ENCODE results near the gene RABIF.

DNA sequence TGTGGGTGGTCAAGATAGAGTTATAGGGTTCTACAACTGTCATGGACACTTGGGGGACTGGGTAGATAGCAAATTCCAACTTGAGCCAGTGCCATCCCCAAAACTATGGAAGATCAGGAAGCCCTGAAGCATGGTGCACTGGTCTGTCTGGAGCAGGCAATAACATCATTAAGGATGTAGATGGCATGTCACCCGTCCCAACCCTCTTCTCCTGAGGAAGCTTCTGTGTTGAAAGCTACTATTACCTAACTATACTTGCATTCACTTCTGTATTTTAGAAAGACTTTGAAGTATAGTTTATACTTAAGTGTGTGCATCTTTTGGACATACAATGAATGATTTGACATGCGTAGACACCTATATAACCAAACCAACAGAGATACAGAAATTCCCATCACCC is 32.9 kb downstream of the RABIF start:
- TF ChIP-seq, protein P1, sequence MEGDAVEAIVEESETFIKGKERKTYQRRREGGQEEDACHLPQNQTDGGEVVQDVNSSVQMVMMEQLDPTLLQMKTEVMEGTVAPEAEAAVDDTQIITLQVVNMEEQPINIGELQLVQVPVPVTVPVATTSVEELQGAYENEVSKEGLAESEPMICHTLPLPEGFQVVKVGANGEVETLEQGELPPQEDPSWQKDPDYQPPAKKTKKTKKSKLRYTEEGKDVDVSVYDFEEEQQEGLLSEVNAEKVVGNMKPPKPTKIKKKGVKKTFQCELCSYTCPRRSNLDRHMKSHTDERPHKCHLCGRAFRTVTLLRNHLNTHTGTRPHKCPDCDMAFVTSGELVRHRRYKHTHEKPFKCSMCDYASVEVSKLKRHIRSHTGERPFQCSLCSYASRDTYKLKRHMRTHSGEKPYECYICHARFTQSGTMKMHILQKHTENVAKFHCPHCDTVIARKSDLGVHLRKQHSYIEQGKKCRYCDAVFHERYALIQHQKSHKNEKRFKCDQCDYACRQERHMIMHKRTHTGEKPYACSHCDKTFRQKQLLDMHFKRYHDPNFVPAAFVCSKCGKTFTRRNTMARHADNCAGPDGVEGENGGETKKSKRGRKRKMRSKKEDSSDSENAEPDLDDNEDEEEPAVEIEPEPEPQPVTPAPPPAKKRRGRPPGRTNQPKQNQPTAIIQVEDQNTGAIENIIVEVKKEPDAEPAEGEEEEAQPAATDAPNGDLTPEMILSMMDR (IDR thresholded peaks at IDR 0.05; ENCODE audit: borderline replicate concordance, extremely low read depth, low read length, poor library complexity, severe bottlenecking): no peak
- TF ChIP-seq EZH2 (IDR thresholded peaks at IDR 0.05; ENCODE audit: borderline replicate concordance, low read depth, low read length, severe bottlenecking): no peak

All from DND-41 (cell line).